Activated CD4-positive, alpha-beta T cell treated with anti-CD3 and anti-CD28 coated beads, Interleukin-2, amount 10 ng/mL, durations not matched to agents 7 days and 5 days (primary cell): ENCODE data around the gene GRIA3. TPM values are rescaled to one million over a fixed set of nuclear protein-coding genes. Genes with fewer than 3 reads are reported as not detected.
A peak's percentile ranks its signal among the peaks of the same experiment; 100 is the strongest.
"Not testable (repeated sequence)": the region's sequence is repeated elsewhere in the genome, so short reads cannot be mapped to it uniquely, and the experiment has no call there.

Source experiments
- CTCF ChIA-PET: fragments of 350-600 bp; sonication (Branson Sonifier 250); formaldehyde crosslinking; loops from one replicate; lab custom pipeline; 2021; ENCODE audit warnings: antibody characterized with exemption; lab: Charles Lee
- POLR2A ChIA-PET: fragments of 350-600 bp; sonication (Branson Sonifier 250); formaldehyde crosslinking; loops from one replicate; lab custom pipeline; 2021; ENCODE audit warnings: antibody characterized with exemption; lab: Charles Lee
- DNase-seq: peaks from one replicate; pipeline ENCODE4 v3.0.0-alpha.2; 2020
- H3K27ac Mint-ChIP-seq: one replicate; pipeline ENCODE4 v1.8.0; 2021; ENCODE audit warnings: mild to moderate bottlenecking, moderate library complexity, mixed read lengths
- H3K27me3 Mint-ChIP-seq: one replicate; pipeline ENCODE4 v1.8.0; 2021; ENCODE audit warnings: mixed read lengths
- H3K36me3 Mint-ChIP-seq: one replicate; pipeline ENCODE4 v1.8.0; 2021; ENCODE audit warnings: low read depth, mixed read lengths
- H3K4me1 Mint-ChIP-seq: one replicate; pipeline ENCODE4 v1.8.0; 2021; ENCODE audit warnings: mixed read lengths
- H3K4me3 Mint-ChIP-seq: one replicate; pipeline ENCODE4 v1.8.0; 2021; ENCODE audit warnings: mild to moderate bottlenecking, moderate library complexity, mixed read lengths
- H3K9me3 Mint-ChIP-seq: one replicate; pipeline ENCODE4 v1.8.0; 2021; ENCODE audit warnings: mixed read lengths
- total RNA-seq, 2 experiments: library from RNA; stranded (reverse); gene quantifications; one replicate each; pipeline ENCODE4 v1.2.3, GENCODE V29; 2021

Gene GRIA3
- total RNA-seq, 2 experiments from 2014 or later = not detected

- peaks cover 9% of the 10 kb centered on the region for H3K9me3 Mint-ChIP-seq
- POLR2A ChIA-PET = no interaction called here
- no peaks in the 10 kb centered on the region for H3K36me3 Mint-ChIP-seq
- no peak overlapping the region for H3K27ac Mint-ChIP-seq
- no peak overlapping the region for H3K4me3 Mint-ChIP-seq
- no peak for DNase-seq
- peaks cover 1% of the 10 kb centered on the region for H3K27me3 Mint-ChIP-seq
- H3K4me1 Mint-ChIP-seq = no peaks in the 10 kb centered on the region
- CTCF ChIA-PET = no interaction called here
Observed at GRCh38 chrX:123513585-123514278, 329.7 kb downstream of the GRIA3 start.

GRCh38 chrX:123514279-123514640 is 330.2 kb downstream of the GRIA3 start:
- CTCF ChIA-PET, H3K9me3 Mint-ChIP-seq, POLR2A ChIA-PET, H3K27ac Mint-ChIP-seq, H3K36me3 Mint-ChIP-seq, H3K4me1 Mint-ChIP-seq, DNase-seq, H3K27me3 Mint-ChIP-seq: not testable (repeated sequence)
- peak overlapping the region; percentile 25 for H3K4me3 Mint-ChIP-seq

GRCh38 chrX:123518791-123519190 is 334.7 kb downstream of the GRIA3 start:
- no peak overlapping the region for H3K4me3 Mint-ChIP-seq
- H3K9me3 Mint-ChIP-seq = peaks cover 9% of the 10 kb centered on the region
- H3K27ac Mint-ChIP-seq = no peak overlapping the region
- POLR2A ChIA-PET = no interaction called here
- peaks cover 1% of the 10 kb centered on the region for H3K27me3 Mint-ChIP-seq
- H3K4me1 Mint-ChIP-seq = no peaks in the 10 kb centered on the region
- no peak for DNase-seq
- CTCF ChIA-PET = no interaction called here
- H3K36me3 Mint-ChIP-seq = no peaks in the 10 kb centered on the region

GRCh38 chrX:123525123-123525725 is 341.1 kb downstream of the GRIA3 start:
- Mint-ChIP-seq H3K27me3 (no peaks in the 10 kb centered on the region), H3K27ac (no peak overlapping the region), H3K4me3 (no peak overlapping the region), H3K4me1 (no peaks in the 10 kb centered on the region), H3K36me3 (no peaks in the 10 kb centered on the region), H3K9me3 (no peaks in the 10 kb centered on the region)
- ChIA-PET CTCF (no interaction called here), POLR2A (no interaction called here)
- DNase-seq = no peak

GRCh38 chrX:123530726-123531125 is 346.6 kb downstream of the GRIA3 start:
- H3K9me3 Mint-ChIP-seq, POLR2A ChIA-PET, H3K36me3 Mint-ChIP-seq, H3K4me3 Mint-ChIP-seq, H3K27me3 Mint-ChIP-seq, DNase-seq, CTCF ChIA-PET, H3K27ac Mint-ChIP-seq, H3K4me1 Mint-ChIP-seq: not testable (repeated sequence)
